ENCODE data around the gene RTN4R.

GRCh38 chr22:20226077-20226716, 41.9 kb downstream of the RTN4R start:
- TF ChIP-seq CTCF (IDR thresholded peaks at IDR 0.05; ENCODE audit: control extremely low read depth in 1 of 3, insufficient read depth in 1 of 3, low read depth in 1 of 3, low read length in 3 of 3) (no peak), RAD21 (IDR thresholded peaks at IDR 0.05 in 1 of 2, conservative IDR thresholded peaks at IDR 0.05 in 1 of 2; ENCODE audit: low read depth in 2 of 2, low read length in 2 of 2) (no peak), BCL11A (IDR thresholded peaks at IDR 0.05; ENCODE audit: low read depth in 2 of 2, low read length in 2 of 2) (no peak), USF2 (IDR thresholded peaks at IDR 0.05; ENCODE audit: low read length) (no peak), CHD1 (IDR thresholded peaks at IDR 0.05; ENCODE audit: low read depth, low read length) (no peak), YY1 (IDR thresholded peaks at IDR 0.05; ENCODE audit: low read depth, low read length) (no peak), KDM1A (IDR thresholded peaks at IDR 0.05; ENCODE audit: borderline replicate concordance, low read length) (no peak), RNF2 (IDR thresholded peaks at IDR 0.05; ENCODE audit: borderline replicate concordance, low read depth, low read length, missing control alignments, poor library complexity, severe bottlenecking) (no peak), ZNF274 (IDR thresholded peaks at IDR 0.05; ENCODE audit: borderline replicate concordance, extremely low read depth, low read length) (no peak), ATF3 (IDR thresholded peaks at IDR 0.05; ENCODE audit: insufficient read depth, low read depth, low read length) (no peak), ASH2L (IDR thresholded peaks at IDR 0.05; ENCODE audit: low read length) (no peak), POLR2AphosphoS5 (IDR thresholded peaks at IDR 0.05; ENCODE audit: low read depth, low read length) (no peak), SIN3A (conservative IDR thresholded peaks at IDR 0.05 in 1 of 2, IDR thresholded peaks at IDR 0.05 in 1 of 2; ENCODE audit: low read depth in 1 of 2, low read length in 2 of 2) (no peak), POLR2A (IDR thresholded peaks at IDR 0.05; ENCODE audit: control extremely low read depth in 1 of 2, low read depth in 2 of 2, low read length in 2 of 2) (no peak)

Data from H1 (cell line).